GM12892 (cell line): ENCODE results near the gene DDOST.

Source experiments
- DNase-seq: peaks from one replicate; pipeline ENCODE4 v3.0.0; 2011; ENCODE audit not compliant: insufficient read length
- FAIRE-seq: peaks from 2 replicates; lab custom pipeline; 2011; peaks lifted over from hg19 to GRCh38; lab: Jason Lieb, UNC
- POLR2A ChIP-seq: IDR thresholded peaks from 2 replicates; pipeline ENCODE4 v1.6.1; 2011; ENCODE audit warnings: low read depth, low read length, control low read depth
- POLR2AphosphoS5 ChIP-seq: IDR thresholded peaks from 2 replicates; pipeline ENCODE4 v1.6.1; 2011; ENCODE audit warnings: low read depth, low read length, control low read depth
- TAF1 ChIP-seq: IDR thresholded peaks from 2 replicates; pipeline ENCODE4 v1.6.1; 2011; ENCODE audit warnings: low read depth, mild to moderate bottlenecking, control low read depth, low read length, borderline replicate concordance

DDOST gene

DNA sequence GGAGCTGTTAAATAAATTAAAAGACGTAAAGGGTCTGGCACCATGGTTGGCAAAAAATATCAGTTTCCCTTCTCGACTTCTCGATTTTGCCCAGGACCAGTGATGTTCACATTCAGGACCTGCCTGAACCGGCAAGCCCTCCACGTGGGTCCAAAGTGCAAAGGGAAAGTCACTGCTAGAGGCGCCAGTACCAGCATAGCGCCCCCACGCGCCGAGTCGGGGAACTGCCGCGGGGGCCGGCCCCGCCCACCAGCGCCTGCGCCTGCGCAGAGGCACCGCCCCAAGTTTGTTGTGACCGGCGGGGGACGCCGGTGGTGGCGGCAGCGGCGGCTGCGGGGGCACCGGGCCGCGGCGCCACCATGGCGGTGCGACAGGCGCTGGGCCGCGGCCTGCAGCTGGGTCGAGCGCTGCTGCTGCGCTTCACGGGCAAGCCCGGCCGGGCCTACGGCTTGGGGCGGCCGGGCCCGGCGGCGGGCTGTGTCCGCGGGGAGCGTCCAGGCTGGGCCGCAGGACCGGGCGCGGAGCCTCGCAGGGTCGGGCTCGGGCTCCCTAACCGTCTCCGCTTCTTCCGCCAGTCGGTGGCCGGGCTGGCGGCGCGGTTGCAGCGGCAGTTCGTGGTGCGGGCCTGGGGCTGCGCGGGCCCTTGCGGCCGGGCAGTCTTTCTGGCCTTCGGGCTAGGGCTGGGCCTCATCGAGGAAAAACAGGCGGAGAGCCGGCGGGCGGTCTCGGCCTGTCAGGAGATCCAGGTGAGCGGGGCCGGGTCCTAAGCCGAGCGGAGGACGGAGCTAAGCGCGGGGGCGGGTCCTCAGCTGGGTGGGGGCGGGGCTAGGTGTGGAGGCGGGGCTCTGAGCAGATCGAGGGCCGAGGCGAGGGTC, 27.7 kb downstream of the DDOST start, which contains the start of gene PINK1:
TSS of gene PINK1 (plus strand) at position 269 of the 875 bp plus-strand sequence. CDS start at position 360, 91 bp downstream.
- FAIRE-seq (peak; percentile 82), DNase-seq (peak; percentile 76)
- TF ChIP-seq POLR2A (no peak), TAF1 (no peak), POLR2AphosphoS5 (no peak)

DNA sequence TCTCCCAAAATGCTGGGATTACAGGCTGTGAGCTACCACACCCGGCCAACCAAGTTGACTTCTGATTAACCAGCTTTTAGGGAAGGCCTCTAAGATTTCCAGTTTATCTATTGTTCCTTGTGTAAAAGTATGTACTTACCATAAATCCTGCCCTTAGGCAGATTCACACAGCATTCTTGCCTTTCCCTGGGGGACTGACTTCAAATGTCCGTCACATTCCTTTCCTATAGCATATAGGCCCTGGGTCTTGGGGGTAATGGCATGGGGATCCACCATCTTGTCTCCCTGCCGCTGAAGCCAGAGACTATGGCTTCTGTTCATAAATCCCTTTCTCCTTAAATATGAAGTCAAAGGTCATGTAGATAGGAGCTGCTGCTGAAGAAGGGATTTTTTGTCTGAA, 28.8 kb downstream of the DDOST start:
- FAIRE-seq (no peak), DNase-seq (no peak)
- TF ChIP-seq POLR2A (no peak), POLR2AphosphoS5 (no peak), TAF1 (no peak)

DNA sequence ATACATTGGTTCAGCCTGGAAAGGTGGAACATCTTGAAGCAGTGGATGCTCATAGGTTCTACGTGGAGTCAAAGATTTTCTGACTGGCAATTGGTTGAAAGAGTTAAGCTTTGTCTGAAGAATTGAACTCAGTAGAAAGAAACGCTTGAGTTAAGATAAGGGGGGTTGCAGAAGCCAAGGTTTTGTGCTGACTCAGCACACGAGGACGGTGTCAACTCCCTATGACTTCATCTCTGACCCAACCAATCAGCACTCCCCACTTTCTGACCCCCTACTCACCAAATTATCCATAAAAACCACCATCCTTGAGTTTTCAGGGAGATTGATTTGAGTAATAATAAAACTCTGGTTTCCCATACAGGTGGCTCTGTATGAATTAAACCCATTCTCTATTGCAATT, 30.4 kb downstream of the DDOST start:
- TF ChIP-seq POLR2AphosphoS5 (no peak), TAF1 (no peak), POLR2A (no peak)
- no peak for DNase-seq
- no peak for FAIRE-seq

DNA sequence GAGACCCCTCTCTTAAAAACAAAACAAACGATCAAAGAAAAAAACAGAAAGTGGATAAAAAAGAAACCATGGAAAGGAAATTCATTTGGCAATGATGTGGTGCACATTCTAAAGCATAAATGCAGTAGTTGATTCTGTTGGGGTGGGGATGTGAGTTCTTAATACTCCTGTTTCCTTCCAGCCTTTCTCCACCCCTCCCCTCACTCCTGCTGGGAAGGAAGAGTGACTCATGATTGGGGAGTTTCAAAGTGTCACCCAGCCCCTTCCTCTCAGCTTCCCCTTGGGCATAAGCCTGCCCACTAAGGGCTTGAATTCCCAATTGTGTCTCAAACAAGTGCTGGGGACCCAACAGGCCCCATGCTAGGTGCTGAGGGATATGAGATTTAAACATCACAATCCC, 34.6 kb downstream of the DDOST start:
- FAIRE-seq, result no peak
- no peak for TF ChIP-seq TAF1
- no peak for TF ChIP-seq POLR2A
- TF ChIP-seq POLR2AphosphoS5, result no peak
- DNase-seq, result no peak

DNA sequence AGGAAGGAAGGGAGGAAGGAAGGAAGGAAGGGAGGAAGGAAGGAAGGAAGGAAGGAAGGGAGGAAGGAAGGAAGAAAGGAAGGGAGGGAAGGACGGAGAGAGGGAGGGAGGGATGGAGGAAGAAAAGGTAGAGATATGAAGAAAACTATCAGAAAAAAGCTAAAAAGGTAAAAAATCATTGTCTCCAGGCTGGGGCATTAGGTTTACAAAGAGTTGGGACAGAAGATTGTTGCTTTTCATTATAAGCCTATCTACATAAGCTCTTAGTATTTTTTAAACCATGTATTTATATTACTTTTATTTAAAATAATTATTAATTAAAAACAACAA, 35.1 kb downstream of the DDOST start:
- DNase-seq (no peak), FAIRE-seq (no peak)
- TF ChIP-seq TAF1 (no peak), POLR2AphosphoS5 (no peak), POLR2A (no peak)

DNA sequence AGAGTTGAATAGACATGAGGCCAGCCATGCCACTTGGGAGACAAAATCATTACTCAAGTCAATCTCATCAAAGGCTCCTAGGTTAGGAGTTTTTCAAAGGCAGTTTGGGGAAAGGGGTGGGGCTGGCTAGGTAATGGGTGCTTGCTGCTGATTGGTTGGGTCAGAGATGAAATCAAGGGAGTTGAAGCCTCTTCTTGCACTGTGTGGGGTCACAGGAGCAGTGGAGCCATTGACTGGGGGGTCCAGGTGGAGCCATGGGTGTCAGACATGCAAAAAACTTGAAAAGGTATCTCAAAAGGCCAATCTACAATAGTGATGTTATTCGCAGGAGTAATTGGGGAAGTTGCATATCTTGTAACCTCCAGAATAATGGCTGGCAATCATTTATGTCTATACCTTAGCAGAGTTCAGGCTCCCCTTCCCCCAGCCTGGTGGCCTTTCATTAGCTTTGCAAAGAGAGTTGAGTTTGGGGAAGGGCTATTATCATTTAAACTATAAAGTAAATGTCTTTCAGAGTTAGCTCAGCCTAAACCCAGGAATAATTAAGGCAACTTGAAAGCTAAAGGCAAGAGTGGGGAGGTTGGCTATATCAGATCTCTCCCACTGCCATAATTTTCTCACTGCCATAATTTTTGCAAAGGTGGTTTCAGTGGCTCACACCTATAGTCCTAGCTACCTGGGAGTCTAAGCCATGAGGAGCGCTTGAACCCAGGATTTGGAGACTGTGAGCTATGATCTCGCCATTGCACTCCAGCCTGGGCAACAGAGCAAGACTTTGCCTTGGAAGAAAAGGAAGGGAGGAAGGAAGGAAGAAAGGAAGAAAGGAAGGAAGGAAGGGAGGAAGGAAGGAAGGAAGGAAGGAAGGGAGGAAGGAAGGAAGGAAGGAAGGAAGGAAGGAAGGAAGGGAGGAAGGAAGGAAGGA, 35.7 kb downstream of the DDOST start:
- DNase-seq (no peak), FAIRE-seq (no peak)
- TF ChIP-seq TAF1 (no peak), POLR2A (no peak), POLR2AphosphoS5 (no peak)

DNA sequence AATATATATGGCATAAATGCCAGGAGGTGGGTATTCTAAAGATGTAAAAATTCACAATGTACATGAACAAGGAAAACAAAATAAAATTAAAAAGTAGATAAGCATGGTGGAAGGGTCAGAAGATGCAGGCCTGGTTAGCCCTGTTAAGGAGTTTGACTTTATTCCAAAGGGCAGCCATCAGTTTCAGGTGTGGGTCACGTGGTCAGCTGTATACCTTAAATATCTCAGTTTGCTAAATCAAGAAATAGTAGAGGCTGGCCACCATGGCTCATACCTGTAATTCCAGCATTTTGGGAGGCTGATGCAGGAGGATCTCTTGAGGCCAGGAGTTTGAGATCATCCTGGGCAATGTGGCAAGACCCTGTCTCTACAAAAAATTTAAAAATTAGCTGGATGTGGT, 36.5 kb downstream of the DDOST start:
- FAIRE-seq (no peak), DNase-seq (no peak)
- no peak for TF ChIP-seq TAF1

DNA sequence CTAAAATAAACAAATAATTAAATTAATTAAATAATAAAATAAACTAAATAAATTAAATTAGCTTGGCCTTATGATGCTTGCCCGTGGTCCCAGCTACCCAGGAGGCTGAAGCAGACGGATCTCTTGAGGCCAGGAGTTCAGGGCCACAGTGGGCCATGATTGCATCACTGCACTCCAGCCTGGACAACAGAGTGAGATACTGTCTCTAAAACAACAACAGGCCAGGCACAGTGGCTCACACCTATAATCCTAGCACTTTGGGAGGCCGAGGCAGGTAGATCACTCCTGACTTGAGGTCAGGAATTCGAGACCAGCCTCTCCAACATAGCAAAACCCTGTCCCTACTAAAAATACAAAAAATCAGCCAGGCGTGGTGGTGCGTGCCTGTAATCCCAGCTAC, 40.2 kb downstream of the DDOST start:
- DNase-seq (no peak), FAIRE-seq (no peak)
- TF ChIP-seq POLR2AphosphoS5, result no peak
- TF ChIP-seq TAF1, result no peak
- no peak for TF ChIP-seq POLR2A

DNA sequence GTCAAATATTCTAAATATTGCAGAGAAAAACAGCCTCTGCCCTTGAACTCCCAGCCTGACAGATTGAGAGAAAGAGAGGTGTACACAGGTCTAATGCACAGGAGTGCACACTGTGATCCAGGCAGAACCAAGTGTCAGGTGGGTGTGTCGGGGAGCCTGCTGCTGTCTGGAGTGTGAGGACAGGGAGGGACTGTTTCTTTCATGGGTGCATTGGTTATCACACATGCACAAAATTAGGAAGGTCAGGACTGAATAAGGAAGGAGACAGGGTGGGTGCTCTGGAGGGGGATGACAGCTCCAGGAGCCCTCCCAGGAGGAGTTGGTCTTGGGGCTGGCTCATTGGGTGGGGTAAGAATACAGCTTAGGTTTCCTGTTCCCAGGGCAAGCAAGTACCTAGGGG, 41.2 kb downstream of the DDOST start:
- DNase-seq (no peak), FAIRE-seq (no peak)
- no peak for TF ChIP-seq TAF1
- TF ChIP-seq POLR2A, result no peak
- no peak for TF ChIP-seq POLR2AphosphoS5

DNA sequence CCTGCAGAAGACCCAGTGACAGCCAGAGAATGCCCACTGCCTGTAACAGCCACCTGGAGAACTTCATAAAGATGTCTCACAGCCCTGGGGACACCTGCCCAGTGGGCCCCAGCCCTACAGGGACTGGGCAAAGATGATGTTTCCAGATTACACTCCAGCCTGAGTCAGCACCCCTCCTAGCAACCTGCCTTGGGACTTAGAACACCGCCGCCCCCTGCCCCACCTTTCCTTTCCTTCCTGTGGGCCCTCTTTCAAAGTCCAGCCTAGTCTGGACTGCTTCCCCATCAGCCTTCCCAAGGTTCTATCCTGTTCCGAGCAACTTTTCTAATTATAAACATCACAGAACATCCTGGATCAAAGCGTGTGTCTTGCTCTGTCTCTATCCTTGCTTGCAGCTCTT, 42.6 kb downstream of the DDOST start:
- no peak for DNase-seq
- FAIRE-seq, result no peak
- TF ChIP-seq TAF1, result no peak
- no peak for TF ChIP-seq POLR2AphosphoS5
- no peak for TF ChIP-seq POLR2A

DNA sequence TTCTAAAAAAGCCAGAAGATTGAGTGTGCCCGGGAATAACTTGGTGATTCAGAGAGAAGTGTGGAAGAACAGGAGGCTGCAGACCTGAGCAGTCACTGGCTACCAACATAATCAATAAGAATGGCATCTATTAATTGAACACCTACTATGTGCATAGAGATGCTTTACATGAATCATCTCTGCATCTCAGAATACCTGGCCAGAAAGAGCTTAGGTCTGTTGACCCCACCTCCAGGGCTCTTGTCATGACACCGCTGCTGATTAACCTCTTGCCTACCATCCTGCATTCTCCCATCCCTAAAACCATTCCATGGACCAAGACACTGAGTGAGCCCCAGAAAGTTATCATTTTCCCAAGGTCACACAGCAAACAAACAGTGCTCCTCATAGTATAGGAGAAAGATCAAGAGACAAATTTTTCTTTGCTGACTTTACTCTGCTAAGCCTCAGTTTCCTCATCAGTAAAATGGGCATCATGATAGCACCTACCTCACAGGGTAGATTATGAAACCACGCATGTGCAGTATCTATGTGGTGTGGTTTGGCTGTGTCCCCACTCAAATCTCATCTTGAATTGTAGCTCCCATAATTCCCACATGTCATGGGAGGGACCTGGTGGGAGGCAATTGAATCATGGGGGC, 44.2 kb downstream of the DDOST start:
- DNase-seq, result no peak
- TF ChIP-seq POLR2AphosphoS5, result no peak
- FAIRE-seq, result no peak
